Pancreas (tissue), 8 donors: Measurements from ENCODE around the gene NDC1. TPM values are rescaled to one million over a fixed set of nuclear protein-coding genes. Genes with fewer than 3 reads are reported as not detected.

ENCODE experiments used
- polyA plus RNA-seq, 2 donors: library from polyadenylated mRNA; stranded (reverse); fragments of 200-250 nt; gene quantifications; one replicate each; pipeline ENCODE4 v1.2.3, GENCODE V29; 2013
- total RNA-seq, 6 donors: library from RNA; stranded (reverse); fragmentation: NEBNext Ultra II Directional in 4 of 6; extraction: Animal tissue kit (Norgen Biotek cat#: 25700) in 4 of 6; gene quantifications; one replicate each; pipeline versions ENCODE4 v1.2.1 to v1.2.4, GENCODE V29; 2021 to 2023
- donor health status: healthy with polysubstance abuse.
- donor health status: DM: no; HTN: no; CAD: no; lungs with moderate emphysema.
- donor health status: DM: no; HTN: no; CAD: no.
- donor health status: Bipolar disorder and iron deficiency.
- donor health status: DM: yes; HTN: yes; CAD: no.
- donor health status: DM: no; HTN: no; CAD: no.
- donor health status: DM: no; HTN: no; CAD: no.
- donor health status: DM: yes; HTN: yes; CAD: no.

Gene NDC1
- total and polyA plus RNA-seq, 8 donors = 1.6 to 7.4 (median 4.7) TPM

Other genes starting within 250 kb of the NDC1 start
- under 1 TPM in 2 of 6 donors, not detected in 4; 0.06 to 0.19 TPM for gene GLIS1, start 99.1 kb downstream of the NDC1 start, total RNA-seq
- under 1 TPM; 0.08 to 0.26 TPM for gene GLIS1, start 99.1 kb downstream of the NDC1 start, polyA plus RNA-seq
- gene YIPF1, start 51.5 kb upstream of the NDC1 start, total RNA-seq = 10 to 100 TPM in 4 of 6 donors, 1 to 10 TPM in 2; 5.6 to 17.7 (median 10.9) TPM
- gene YIPF1, start 51.5 kb upstream of the NDC1 start, polyA plus RNA-seq = 10 to 100 TPM; 10.5 to 16.6 TPM
- not detected for gene DIO1, start 55.9 kb upstream of the NDC1 start, total RNA-seq
- gene DIO1, start 55.9 kb upstream of the NDC1 start, polyA plus RNA-seq = under 1 TPM in 1 of 2 donors, not detected in 1; 0.09 TPM
- 10 to 100 TPM in 1 of 6 donors, 1 to 10 TPM in 5; 5.9 to 12.0 (median 8.7) TPM for gene IFT25, start 107.4 kb upstream of the NDC1 start, total RNA-seq
- 10 to 100 TPM in 1 of 2 donors, 1 to 10 TPM in 1; 9.2 to 21.5 TPM for gene IFT25, start 107.4 kb upstream of the NDC1 start, polyA plus RNA-seq
- 10 to 100 TPM in 1 of 6 donors, 1 to 10 TPM in 5; 5.7 to 12.4 (median 6.7) TPM for gene LRRC42, start 108.1 kb upstream of the NDC1 start, total RNA-seq
- 10 to 100 TPM in 1 of 2 donors, 1 to 10 TPM in 1; 5.2 to 20.5 TPM for gene LRRC42, start 108.1 kb upstream of the NDC1 start, polyA plus RNA-seq
- gene LDLRAD1, start 179.9 kb upstream of the NDC1 start, total RNA-seq = under 1 TPM in 4 of 6 donors, not detected in 2; 0.08 to 0.29 (median 0.17) TPM
- gene LDLRAD1, start 179.9 kb upstream of the NDC1 start, polyA plus RNA-seq = under 1 TPM in 1 of 2 donors, not detected in 1; 0.21 TPM
- 100 to 1,000 TPM; 175 to 316 (median 232) TPM for gene TMEM59, start 214.9 kb upstream of the NDC1 start, total RNA-seq
- gene TMEM59, start 214.9 kb upstream of the NDC1 start, polyA plus RNA-seq = 100 to 1,000 TPM in 1 of 2 donors, 10 to 100 TPM in 1; 59.9 to 287 TPM
- 1 to 10 TPM; 1.3 to 3.8 (median 2.2) TPM for gene TCEANC2, start 215.3 kb upstream of the NDC1 start, total RNA-seq
- 1 to 10 TPM; 1.1 to 1.4 TPM for gene TCEANC2, start 215.3 kb upstream of the NDC1 start, polyA plus RNA-seq